ENCODE results near the gene TFIP11. TPM values are rescaled to one million over a fixed set of nuclear protein-coding genes. Genes with fewer than 3 reads are reported as not detected.
A peak's percentile ranks its signal among the peaks of the same experiment; 100 is the strongest.

TFIP11 gene
- total and polyA plus RNA-seq, 2 of the 13 experiments (the other 11 are each of a cell fraction or from before 2014, with no cell fraction given): 15.4 to 22.8 TPM

DNA sequence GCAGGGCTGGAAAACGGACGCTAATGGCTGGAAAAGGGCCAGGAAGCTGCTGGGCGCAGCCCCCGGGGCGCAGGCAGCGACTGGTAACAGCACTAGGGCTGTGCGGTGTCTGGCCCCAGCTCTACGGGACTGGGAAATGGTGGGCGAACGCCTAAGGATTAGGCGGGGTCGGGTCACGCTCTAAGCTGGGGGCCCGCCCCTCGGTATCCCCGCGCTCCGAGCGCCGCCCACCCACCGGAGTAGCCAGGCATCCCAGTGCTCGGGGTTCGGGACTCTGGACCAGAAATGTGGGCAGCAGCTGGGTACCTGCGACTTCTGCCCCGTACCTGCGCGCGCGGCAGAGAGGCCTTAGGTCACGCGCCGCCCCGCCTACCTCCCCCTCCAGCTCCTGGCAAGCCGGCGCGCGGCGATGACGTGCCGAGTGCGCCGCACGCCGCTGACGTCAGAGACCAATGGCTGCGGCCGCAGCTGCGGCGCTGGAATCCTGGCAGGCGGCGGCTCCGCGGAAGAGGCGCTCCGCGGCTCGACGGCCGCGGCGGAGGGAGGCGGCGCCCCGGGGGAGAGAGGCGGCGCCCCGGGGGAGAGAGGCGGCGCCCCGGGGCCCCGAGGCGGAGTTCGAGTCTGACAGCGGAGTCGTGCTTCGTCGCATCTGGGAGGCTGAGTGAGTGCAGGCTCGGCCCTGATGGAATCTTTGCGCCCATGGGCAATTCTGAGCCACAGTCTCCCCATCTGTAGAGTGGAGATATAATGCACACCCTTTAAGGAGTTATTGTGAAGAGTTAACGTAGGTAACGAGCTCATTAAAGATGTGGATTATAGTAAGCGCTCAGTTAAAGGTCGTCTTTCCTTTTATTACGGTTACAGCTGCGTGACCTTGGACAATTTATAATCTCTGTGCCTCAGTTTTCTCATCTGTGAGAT is 28.6 kb downstream of the TFIP11 start, which contains the start of the genes HPS4 and SRRD (continued):
- TF ChIP-seq IKZF4 (CRISPR knock-in tag; IDR thresholded peaks at IDR 0.05; ENCODE audit: borderline replicate concordance, low read depth, not compliant biosample characterization) (peak; percentile 48), ZNF430 (CRISPR knock-in tag; IDR thresholded peaks at IDR 0.05) (no peak), FOSL2 (CRISPR knock-in tag; IDR thresholded peaks at IDR 0.05) (peak; percentile 54), POLR2AphosphoS5 (IDR thresholded peaks at IDR 0.05; ENCODE audit: low read depth, low read length) (peak; percentile 85), ZNF317 (CRISPR knock-in tag; IDR thresholded peaks at IDR 0.05) (peak; percentile 24; the same call in 1 of the 2 replicates), ZFP36 (IDR thresholded peaks at IDR 0.05; ENCODE audit: borderline replicate concordance, low read depth, low read length, partially characterized antibody) (peak; percentile 85), RNF2 (conservative IDR thresholded peaks at IDR 0.05; ENCODE audit: low read depth) (no peak), ZNF124 (CRISPR knock-in tag; IDR thresholded peaks at IDR 0.05) (peak; percentile 62), NAIF1 (CRISPR knock-in tag; IDR thresholded peaks at IDR 0.05; ENCODE audit: borderline replicate concordance) (peak; percentile 22), ZBTB21 (CRISPR knock-in tag; IDR thresholded peaks at IDR 0.05) (peak; percentile 76), ZNF879 (CRISPR knock-in tag; IDR thresholded peaks at IDR 0.05) (no peak), ZNF619 (CRISPR knock-in tag; IDR thresholded peaks at IDR 0.05) (peak; percentile 92), ZFP1 (CRISPR knock-in tag; IDR thresholded peaks at IDR 0.05) (peak; percentile 42; the same call in 1 of the 2 replicates), ARNTL (CRISPR knock-in tag; IDR thresholded peaks at IDR 0.05) (peak; percentile 92), ZNF44 (CRISPR knock-in tag; IDR thresholded peaks at IDR 0.05) (0 out of 2 replicates have a peak, but pooled peaks have one; percentile 62), ZNF501 (CRISPR knock-in tag; IDR thresholded peaks at IDR 0.05) (peak; percentile 92), GABPB1 (CRISPR knock-in tag; IDR thresholded peaks at IDR 0.05) (peak; percentile 91), SIX1 (CRISPR knock-in tag; IDR thresholded peaks at IDR 0.05; ENCODE audit: borderline replicate concordance) (0 out of 2 replicates have a peak, but pooled peaks have one; percentile 22), TBX2 (CRISPR knock-in tag; IDR thresholded peaks at IDR 0.05; ENCODE audit: borderline replicate concordance) (peak; percentile 68), PCBP1 (IDR thresholded peaks at IDR 0.05; ENCODE audit: borderline replicate concordance, low read depth, low read length) (no peak), ZNF772 (CRISPR knock-in tag; IDR thresholded peaks at IDR 0.05) (peak; percentile 81; the same call in 1 of the 2 replicates), MAFK (conservative IDR thresholded peaks at IDR 0.05 in 1 of 2, IDR thresholded peaks at IDR 0.05 in 1 of 2; ENCODE audit: low read length in 2 of 2) (no peak)
- TF ChIP-seq, protein P1, sequence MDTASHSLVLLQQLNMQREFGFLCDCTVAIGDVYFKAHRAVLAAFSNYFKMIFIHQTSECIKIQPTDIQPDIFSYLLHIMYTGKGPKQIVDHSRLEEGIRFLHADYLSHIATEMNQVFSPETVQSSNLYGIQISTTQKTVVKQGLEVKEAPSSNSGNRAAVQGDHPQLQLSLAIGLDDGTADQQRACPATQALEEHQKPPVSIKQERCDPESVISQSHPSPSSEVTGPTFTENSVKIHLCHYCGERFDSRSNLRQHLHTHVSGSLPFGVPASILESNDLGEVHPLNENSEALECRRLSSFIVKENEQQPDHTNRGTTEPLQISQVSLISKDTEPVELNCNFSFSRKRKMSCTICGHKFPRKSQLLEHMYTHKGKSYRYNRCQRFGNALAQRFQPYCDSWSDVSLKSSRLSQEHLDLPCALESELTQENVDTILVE (CRISPR knock-in tag; IDR thresholded peaks at IDR 0.05): peak; percentile 92
- TF ChIP-seq, protein P2, sequence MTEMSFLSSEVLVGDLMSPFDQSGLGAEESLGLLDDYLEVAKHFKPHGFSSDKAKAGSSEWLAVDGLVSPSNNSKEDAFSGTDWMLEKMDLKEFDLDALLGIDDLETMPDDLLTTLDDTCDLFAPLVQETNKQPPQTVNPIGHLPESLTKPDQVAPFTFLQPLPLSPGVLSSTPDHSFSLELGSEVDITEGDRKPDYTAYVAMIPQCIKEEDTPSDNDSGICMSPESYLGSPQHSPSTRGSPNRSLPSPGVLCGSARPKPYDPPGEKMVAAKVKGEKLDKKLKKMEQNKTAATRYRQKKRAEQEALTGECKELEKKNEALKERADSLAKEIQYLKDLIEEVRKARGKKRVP (CRISPR knock-in tag; IDR thresholded peaks at IDR 0.05): peak in 1 of 2 experiments; percentile 59; a peak in 1 of 4 replicates
- TF ChIP-seq, protein P3, sequence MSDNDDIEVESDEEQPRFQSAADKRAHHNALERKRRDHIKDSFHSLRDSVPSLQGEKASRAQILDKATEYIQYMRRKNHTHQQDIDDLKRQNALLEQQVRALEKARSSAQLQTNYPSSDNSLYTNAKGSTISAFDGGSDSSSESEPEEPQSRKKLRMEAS (IDR thresholded peaks at IDR 0.05): peak; percentile 89
- TF ChIP-seq, protein P4, sequence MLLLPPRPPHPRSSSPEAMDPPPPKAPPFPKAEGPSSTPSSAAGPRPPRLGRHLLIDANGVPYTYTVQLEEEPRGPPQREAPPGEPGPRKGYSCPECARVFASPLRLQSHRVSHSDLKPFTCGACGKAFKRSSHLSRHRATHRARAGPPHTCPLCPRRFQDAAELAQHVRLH (CRISPR knock-in tag; IDR thresholded peaks at IDR 0.05; ENCODE audit: borderline replicate concordance, low read depth): peak; percentile 77; the same call in 1 of the 2 replicates
- TF ChIP-seq, protein P5, sequence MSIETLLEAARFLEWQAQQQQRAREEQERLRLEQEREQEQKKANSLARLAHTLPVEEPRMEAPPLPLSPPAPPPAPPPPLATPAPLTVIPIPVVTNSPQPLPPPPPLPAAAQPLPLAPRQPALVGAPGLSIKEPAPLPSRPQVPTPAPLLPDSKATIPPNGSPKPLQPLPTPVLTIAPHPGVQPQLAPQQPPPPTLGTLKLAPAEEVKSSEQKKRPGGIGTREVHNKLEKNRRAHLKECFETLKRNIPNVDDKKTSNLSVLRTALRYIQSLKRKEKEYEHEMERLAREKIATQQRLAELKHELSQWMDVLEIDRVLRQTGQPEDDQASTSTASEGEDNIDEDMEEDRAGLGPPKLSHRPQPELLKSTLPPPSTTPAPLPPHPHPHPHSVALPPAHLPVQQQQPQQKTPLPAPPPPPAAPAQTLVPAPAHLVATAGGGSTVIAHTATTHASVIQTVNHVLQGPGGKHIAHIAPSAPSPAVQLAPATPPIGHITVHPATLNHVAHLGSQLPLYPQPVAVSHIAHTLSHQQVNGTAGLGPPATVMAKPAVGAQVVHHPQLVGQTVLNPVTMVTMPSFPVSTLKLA (IDR thresholded peaks at IDR 0.05): peak; percentile 53

Data from HepG2 (cell line).